Upper lobe of left lung (tissue), 6 donors: ENCODE data around the gene GNAI1. TPM values are rescaled to one million over a fixed set of nuclear protein-coding genes. Genes with fewer than 3 reads are reported as not detected.

Experiments used
- ATAC-seq, 2 donors: fragments of 200-7000 bp; cut with Tn5 transposase; one replicate each; pipeline ENCODE4 v1.9.1; 2022; ENCODE audit warnings: mild to moderate bottlenecking in 2 of 2, moderate library complexity in 2 of 2; ENCODE audit not compliant: low FRiP score in 2 of 2
- DNase-seq, 2 donors: peaks; one replicate each; pipeline ENCODE4 v3.0.0-alpha.2; 2019 to 2020
- H3K27ac ChIP-seq, 4 donors: fragments of 200-600 bp; sonication (generic); one replicate each; pipeline ENCODE4 v1.5.1; 2016 to 2019
- H3K27me3 ChIP-seq, 4 donors: fragments of 200-600 bp; sonication (generic); one replicate each; pipeline ENCODE4 v1.5.1; 2017 to 2019
- H3K36me3 ChIP-seq, 4 donors: fragments of 200-600 bp; sonication (generic); one replicate each; pipeline ENCODE4 v1.5.1; 2016 to 2019
- H3K4me1 ChIP-seq, 4 donors: fragments of 200-600 bp; sonication (generic); one replicate each; pipeline ENCODE4 v1.5.1; 2018 to 2019
- H3K4me3 ChIP-seq, 4 donors: fragments of 200-600 bp; sonication (generic); one replicate each; pipeline ENCODE4 v1.5.1; 2017 to 2019; ENCODE audit warnings: mild to moderate bottlenecking in 2 of 4, moderate library complexity in 1 of 4
- H3K9me3 ChIP-seq, 4 donors: fragments of 200-600 bp; sonication (generic); one replicate each; pipeline ENCODE4 v1.5.1; 2018 to 2019
- EP300 ChIP-seq, 4 donors: sonication (generic); formaldehyde crosslinking; IDR thresholded peaks; one replicate each; pipeline ENCODE4 v1.5.1; 2017; ENCODE audit warnings: antibody characterized with exemption in 4 of 4, control low read depth in 2 of 4
- POLR2A ChIP-seq, 4 donors: fragments of 450-650 bp; IDR thresholded peaks; one replicate each; pipeline ENCODE4 v1.5.1; 2016 to 2017; ENCODE audit warnings: antibody characterized with exemption in 4 of 4, mild to moderate bottlenecking in 2 of 4
- POLR2AphosphoS5 ChIP-seq, 2 donors: sonication (generic); formaldehyde crosslinking; IDR thresholded peaks; one replicate each; pipeline ENCODE4 v1.5.1; 2017; ENCODE audit warnings: antibody characterized with exemption in 2 of 2
- WGBS, 2 donors: methylation state at CpG; one replicate each; pipeline ENCODE4 v1.1.5; 2017 to 2018; 5-methylcytosine and 5-hydroxymethylcytosine counted together
- total RNA-seq, 6 donors: library from RNA; depleted of rRNA in 4 of 6; stranded (reverse); fragments of >200 nt in 4 of 6; gene quantifications; one replicate each; pipeline versions ENCODE4 v1.1.0 to v1.2.1, GENCODE V29; 2016 to 2021
- TF ChIP-seq, protein P1 (sequence below), 6 experiments: fragments of 450-650 bp in 4 of 6; fragments of 200-600 bp in 2 of 6; sonication (generic) in 2 of 6; IDR thresholded peaks; one replicate each; pipeline ENCODE4 v1.5.1; 2016 to 2019; ENCODE audit warnings: antibody characterized with exemption in 6 of 6
- donor health status: DM: no; HTN: no; CAD: no; lungs with moderate emphysema.
- donor health status: DM: no; HTN: yes; CAD: no; lungs with severe emphysema.

GNAI1 gene
- total RNA-seq, 6 donors from 2014 or later: 16.7 to 26.6 (median 21.5) TPM

DNA sequence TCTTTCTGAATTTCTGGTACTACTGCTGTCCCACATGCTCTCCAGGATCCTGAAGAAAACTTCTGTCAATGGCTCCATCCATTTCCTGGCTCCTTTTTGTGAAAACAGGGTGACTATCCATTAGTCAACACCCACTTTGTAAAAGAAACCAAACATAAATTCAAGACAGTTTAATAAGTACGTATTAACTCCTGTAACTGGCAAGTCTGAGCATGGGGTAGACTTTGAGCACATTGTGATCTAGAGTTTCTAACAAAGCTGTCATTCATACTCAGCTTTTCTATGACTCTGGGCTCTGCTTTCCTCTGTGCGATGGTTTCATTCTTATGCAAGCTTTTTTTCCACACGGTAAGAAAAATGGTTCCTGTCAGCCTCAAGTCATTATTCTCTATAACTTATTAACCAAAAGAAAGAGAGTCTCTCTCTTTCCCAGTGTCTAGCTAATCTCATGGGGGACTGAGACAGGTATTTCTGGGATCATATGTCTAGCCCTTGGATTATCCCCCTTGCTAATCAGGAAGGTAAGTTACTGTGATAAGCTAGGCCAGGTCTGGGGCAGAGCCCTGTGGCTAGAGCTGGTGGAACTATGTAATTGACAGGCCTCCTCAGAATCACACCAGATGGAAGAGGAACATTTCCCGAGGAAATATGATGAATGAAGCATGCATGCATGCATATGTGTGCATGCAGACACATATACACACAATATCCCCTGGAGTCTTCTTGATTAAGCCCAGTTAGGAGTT is 98.5 kb downstream of the GNAI1 start:
- 82 to 84% methylated on average over 4 of the region's 4 CpGs for WGBS, 2 donors
- TF ChIP-seq POLR2AphosphoS5 (IDR thresholded peaks at IDR 0.05) (no peak), POLR2A (IDR thresholded peaks at IDR 0.05) (no peak), EP300 (IDR thresholded peaks at IDR 0.05) (no peak)
- TF ChIP-seq, protein P1, sequence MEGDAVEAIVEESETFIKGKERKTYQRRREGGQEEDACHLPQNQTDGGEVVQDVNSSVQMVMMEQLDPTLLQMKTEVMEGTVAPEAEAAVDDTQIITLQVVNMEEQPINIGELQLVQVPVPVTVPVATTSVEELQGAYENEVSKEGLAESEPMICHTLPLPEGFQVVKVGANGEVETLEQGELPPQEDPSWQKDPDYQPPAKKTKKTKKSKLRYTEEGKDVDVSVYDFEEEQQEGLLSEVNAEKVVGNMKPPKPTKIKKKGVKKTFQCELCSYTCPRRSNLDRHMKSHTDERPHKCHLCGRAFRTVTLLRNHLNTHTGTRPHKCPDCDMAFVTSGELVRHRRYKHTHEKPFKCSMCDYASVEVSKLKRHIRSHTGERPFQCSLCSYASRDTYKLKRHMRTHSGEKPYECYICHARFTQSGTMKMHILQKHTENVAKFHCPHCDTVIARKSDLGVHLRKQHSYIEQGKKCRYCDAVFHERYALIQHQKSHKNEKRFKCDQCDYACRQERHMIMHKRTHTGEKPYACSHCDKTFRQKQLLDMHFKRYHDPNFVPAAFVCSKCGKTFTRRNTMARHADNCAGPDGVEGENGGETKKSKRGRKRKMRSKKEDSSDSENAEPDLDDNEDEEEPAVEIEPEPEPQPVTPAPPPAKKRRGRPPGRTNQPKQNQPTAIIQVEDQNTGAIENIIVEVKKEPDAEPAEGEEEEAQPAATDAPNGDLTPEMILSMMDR (IDR thresholded peaks at IDR 0.05): no peak

DNA sequence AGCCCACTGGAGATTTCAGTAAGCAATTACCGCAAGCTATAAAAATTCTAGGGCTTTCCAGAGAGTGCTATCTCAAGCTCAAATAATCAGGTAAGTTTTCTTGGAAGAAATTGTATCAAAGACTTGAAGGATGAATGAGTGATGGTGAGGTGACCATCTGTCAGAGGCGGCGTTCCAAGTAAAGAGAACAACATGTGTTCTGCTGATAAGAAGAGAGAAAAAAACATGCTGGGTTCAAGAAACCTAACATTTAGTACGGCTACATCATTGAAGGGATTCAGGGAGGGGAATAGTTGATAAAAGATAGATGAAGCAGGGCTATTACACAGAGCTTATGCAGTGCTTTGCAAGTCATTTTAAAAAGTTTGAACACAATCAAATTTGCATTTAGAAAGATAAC is 100.7 kb downstream of the GNAI1 start:
- Histone ChIP-seq H3K27ac (no peak overlapping the region), H3K9me3 (no peaks in the 10 kb centered on the region), H3K27me3 (no peaks in the 10 kb centered on the region), H3K4me1 (no peaks in the 10 kb centered on the region), H3K36me3 (no peaks in the 10 kb centered on the region), H3K4me3 (no peak overlapping the region)
- WGBS, 2 donors: 87 to 89% methylated on average over 4 of the region's 4 CpGs
- ATAC-seq (no peak), DNase-seq (no peak)
- no peak for TF ChIP-seq POLR2A (IDR thresholded peaks at IDR 0.05)
- TF ChIP-seq, protein P1 (IDR thresholded peaks at IDR 0.05): no peak
- no peak for TF ChIP-seq EP300 (IDR thresholded peaks at IDR 0.05)
- TF ChIP-seq POLR2AphosphoS5 (IDR thresholded peaks at IDR 0.05): no peak

More for the DNA sequence above, 98.5 kb downstream of the GNAI1 start:
- Histone ChIP-seq H3K9me3 (no peaks in the 10 kb centered on the region), H3K36me3 (no peaks in the 10 kb centered on the region), H3K27me3 (no peaks in the 10 kb centered on the region), H3K4me1 (no peaks in the 10 kb centered on the region), H3K4me3 (no peak overlapping the region), H3K27ac (no peak overlapping the region)
- ATAC-seq (no peak), DNase-seq (no peak)

DNA sequence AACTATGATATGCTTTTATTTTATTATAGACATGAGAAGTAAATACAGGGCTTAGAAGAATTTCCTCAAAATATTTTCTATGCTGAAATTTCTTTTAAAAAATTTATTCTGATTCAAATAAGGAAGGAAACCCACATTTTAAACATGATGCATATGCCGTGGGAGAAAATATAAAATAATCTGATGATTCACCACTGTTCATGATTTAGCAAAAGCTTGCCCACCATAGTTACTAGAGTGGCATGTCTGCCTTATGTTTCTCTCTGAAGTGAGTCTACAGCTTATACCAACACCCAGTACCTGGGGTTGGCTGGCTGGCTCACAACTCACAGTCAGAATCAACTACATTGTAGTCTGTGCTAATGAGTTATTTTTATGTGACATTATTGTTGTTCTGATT is 102.0 kb downstream of the GNAI1 start:
- Histone ChIP-seq H3K9me3 (no peaks in the 10 kb centered on the region), H3K4me3 (no peak overlapping the region), H3K27me3 (no peaks in the 10 kb centered on the region), H3K36me3 (no peaks in the 10 kb centered on the region), H3K4me1 (no peaks in the 10 kb centered on the region), H3K27ac (no peak overlapping the region)
- 64 to 76% methylated on average over 1 of the region's 1 CpG for WGBS, 2 donors
- no peak for ATAC-seq
- TF ChIP-seq POLR2AphosphoS5 (IDR thresholded peaks at IDR 0.05): no peak
- no peak for TF ChIP-seq POLR2A (IDR thresholded peaks at IDR 0.05)
- TF ChIP-seq, protein P1 (IDR thresholded peaks at IDR 0.05): no peak
- DNase-seq: no peak

DNA sequence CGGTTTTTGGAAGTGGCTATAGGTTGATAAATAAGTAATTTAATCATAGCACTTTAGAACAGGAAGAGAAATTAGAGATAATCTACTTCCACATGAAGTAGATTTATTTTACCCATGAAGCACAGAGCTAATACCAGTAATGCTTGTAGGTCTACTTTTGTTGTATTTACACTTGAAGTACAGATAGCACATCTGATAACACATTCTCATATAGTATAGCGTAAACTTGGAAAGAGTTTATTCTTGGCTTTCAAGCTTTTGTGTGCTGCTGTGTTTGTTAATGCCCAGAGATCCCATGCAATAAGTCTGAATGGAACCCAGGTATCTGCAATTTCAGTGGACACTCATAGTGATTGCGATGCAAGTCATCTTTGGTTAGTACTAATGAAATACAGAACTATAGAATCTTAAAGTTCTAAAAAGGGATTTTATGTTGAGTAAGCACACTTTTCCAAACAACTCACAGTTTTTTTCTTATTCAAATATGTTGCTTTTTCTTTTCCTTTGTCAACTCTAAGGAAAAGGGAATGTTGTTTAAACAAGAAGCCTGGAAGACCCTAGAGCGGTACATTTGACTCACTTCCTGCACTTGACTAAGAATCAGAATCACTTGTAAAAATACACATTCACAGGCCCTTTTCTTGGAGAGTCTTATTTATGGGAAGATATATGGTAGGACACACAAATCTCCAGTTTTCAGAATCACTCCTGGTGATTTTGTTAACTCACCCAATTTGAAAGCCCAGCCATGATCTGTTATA is 105.8 kb downstream of the GNAI1 start:
- H3K27ac ChIP-seq: no peak overlapping the region
- H3K36me3 ChIP-seq: no peaks in the 10 kb centered on the region
- H3K4me3 ChIP-seq: no peak overlapping the region
- no peaks in the 10 kb centered on the region for H3K4me1 ChIP-seq
- TF ChIP-seq POLR2A (IDR thresholded peaks at IDR 0.05): no peak
- TF ChIP-seq, protein P1 (IDR thresholded peaks at IDR 0.05): no peak
- no peak for TF ChIP-seq EP300 (IDR thresholded peaks at IDR 0.05)
- no peak for TF ChIP-seq POLR2AphosphoS5 (IDR thresholded peaks at IDR 0.05)
- DNase-seq (no peak), ATAC-seq (no peak)
- no peaks in the 10 kb centered on the region for H3K27me3 ChIP-seq
- H3K9me3 ChIP-seq: no peaks in the 10 kb centered on the region
- WGBS, 2 donors: 80 to 88% methylated on average over 4 of the region's 4 CpGs
